ENCODE data around the gene HBE1.

The HBE1 gene

GRCh38 chr11:5226732-5227310, 42.9 kb downstream of the HBE1 start, which contains the start of gene HBB:
Gene HBB (minus strand): TSS chr11:5227071. CDS start chr11:5227021, 50 bp downstream.
- Histone ChIP-seq H2BK5ac (ENCODE audit: low read length) (no peak within 1 kb of the TSS), H2BK15ac (replicated peaks; ENCODE audit: low read depth) (no peak within 1 kb of the TSS), H3K18ac (ENCODE audit: low read length) (no peak within 1 kb of the TSS), H2BK120ac (ENCODE audit: low read depth, low read length) (no peak within 1 kb of the TSS), H4K5ac (ENCODE audit: low read length) (no peak within 1 kb of the TSS), H3K23ac (ENCODE audit: low read length) (no peak within 1 kb of the TSS), H3K27me3 (ENCODE audit: insufficient read depth, low read length, poor library complexity) (no peaks in the 10 kb centered on the region), H4K8ac (ENCODE audit: low read depth, low read length) (no peak within 1 kb of the TSS), H3K4me3 (ENCODE audit: low read length) (no peak within 1 kb of the TSS), H3K4me1 (ENCODE audit: control insufficient read depth, low read depth, low read length) (no peaks in the 10 kb centered on the region), H3K36me3 (ENCODE audit: control insufficient read depth, insufficient read depth, low read length) (no peaks in the 10 kb centered on the region), H3K4ac (ENCODE audit: low read depth, low read length) (no peak within 1 kb of the TSS), H3K79me1 (ENCODE audit: low read length) (no peaks in the 10 kb centered on the region), H3K27ac (ENCODE audit: low read depth, low read length) (no peak within 1 kb of the TSS), H2AK5ac (ENCODE audit: low read length) (no peak within 1 kb of the TSS), H3K79me2 (ENCODE audit: control insufficient read depth, insufficient read depth, low read length) (no peaks in the 10 kb centered on the region), H3K4me2 (ENCODE audit: low read length) (no peak within 1 kb of the TSS), H3K9ac (ENCODE audit: low read length) (no peak within 1 kb of the TSS), H3K56ac (ENCODE audit: low read length) (no peak within 1 kb of the TSS)
- WGBS (ENCODE audit: extremely low coverage, insufficient coverage, low lambda C conversion rate): no CpG with 5 or more reads among the region's 3 CpGs
- DNase-seq: no peak

- no peak overlapping the region for H2BK15ac ChIP-seq (replicated peaks; ENCODE audit: low read depth)
- no peak overlapping the region for H4K5ac ChIP-seq (ENCODE audit: low read length)
- H3K23ac ChIP-seq (ENCODE audit: low read length): no peak overlapping the region
- H3K4ac ChIP-seq (ENCODE audit: low read depth, low read length): no peak overlapping the region
- no peak overlapping the region for H3K4me3 ChIP-seq (ENCODE audit: low read length)
- no peak overlapping the region for H3K56ac ChIP-seq (ENCODE audit: low read length)
- H3K36me3 ChIP-seq (ENCODE audit: control insufficient read depth, insufficient read depth, low read length): no peaks in the 10 kb centered on the region
- no peak overlapping the region for H3K27ac ChIP-seq (ENCODE audit: low read depth, low read length)
- no peaks in the 10 kb centered on the region for H3K4me1 ChIP-seq (ENCODE audit: control insufficient read depth, low read depth, low read length)
- H3K18ac ChIP-seq (ENCODE audit: low read length): no peak overlapping the region
- H2AK5ac ChIP-seq (ENCODE audit: low read length): no peak overlapping the region
- H3K27me3 ChIP-seq (ENCODE audit: insufficient read depth, low read length, poor library complexity): no peaks in the 10 kb centered on the region
- no peak for DNase-seq
- no peak overlapping the region for H2BK120ac ChIP-seq (ENCODE audit: low read depth, low read length)
- no peak overlapping the region for H4K8ac ChIP-seq (ENCODE audit: low read depth, low read length)
- no peak overlapping the region for H3K9ac ChIP-seq (ENCODE audit: low read length)
- no peaks in the 10 kb centered on the region for H3K79me1 ChIP-seq (ENCODE audit: low read length)
- H3K4me2 ChIP-seq (ENCODE audit: low read length): no peak overlapping the region
- H3K79me2 ChIP-seq (ENCODE audit: control insufficient read depth, insufficient read depth, low read length): no peaks in the 10 kb centered on the region
- WGBS (ENCODE audit: extremely low coverage, insufficient coverage, low lambda C conversion rate): no CpG with 5 or more reads among the region's 2 CpGs
- no peak overlapping the region for H2BK5ac ChIP-seq (ENCODE audit: low read length)
These were observed 44.3 kb downstream of the HBE1 start for GRCh38 chr11:5225480-5225871.

GRCh38 chr11:5224538-5225479, 44.9 kb downstream of the HBE1 start:
- Histone ChIP-seq H3K79me1 (ENCODE audit: low read length) (no peaks in the 10 kb centered on the region), H3K23ac (ENCODE audit: low read length) (no peak overlapping the region), H3K4me1 (ENCODE audit: control insufficient read depth, low read depth, low read length) (no peaks in the 10 kb centered on the region), H3K4me3 (ENCODE audit: low read length) (no peak overlapping the region), H3K56ac (ENCODE audit: low read length) (no peak overlapping the region), H3K79me2 (ENCODE audit: control insufficient read depth, insufficient read depth, low read length) (no peaks in the 10 kb centered on the region), H2BK5ac (ENCODE audit: low read length) (no peak overlapping the region), H3K27me3 (ENCODE audit: insufficient read depth, low read length, poor library complexity) (no peaks in the 10 kb centered on the region), H2BK15ac (replicated peaks; ENCODE audit: low read depth) (no peak overlapping the region), H3K36me3 (ENCODE audit: control insufficient read depth, insufficient read depth, low read length) (no peaks in the 10 kb centered on the region), H3K18ac (ENCODE audit: low read length) (no peak overlapping the region), H3K4ac (ENCODE audit: low read depth, low read length) (no peak overlapping the region), H2AK5ac (ENCODE audit: low read length) (no peak overlapping the region), H2BK120ac (ENCODE audit: low read depth, low read length) (no peak overlapping the region), H4K8ac (ENCODE audit: low read depth, low read length) (no peak overlapping the region), H3K9ac (ENCODE audit: low read length) (no peak overlapping the region), H3K4me2 (ENCODE audit: low read length) (no peak overlapping the region), H3K27ac (ENCODE audit: low read depth, low read length) (no peak overlapping the region), H4K5ac (ENCODE audit: low read length) (no peak overlapping the region)
- DNase-seq: peak; percentile 30
- WGBS (ENCODE audit: extremely low coverage, insufficient coverage, low lambda C conversion rate): no CpG with 5 or more reads among the region's 6 CpGs

- Histone ChIP-seq H3K56ac (ENCODE audit: low read length) (no peak overlapping the region), H2BK15ac (replicated peaks; ENCODE audit: low read depth) (no peak overlapping the region), H4K8ac (ENCODE audit: low read depth, low read length) (no peak overlapping the region), H3K18ac (ENCODE audit: low read length) (no peak overlapping the region), H3K23ac (ENCODE audit: low read length) (no peak overlapping the region), H3K36me3 (ENCODE audit: control insufficient read depth, insufficient read depth, low read length) (no peaks in the 10 kb centered on the region), H3K4me2 (ENCODE audit: low read length) (no peak overlapping the region), H2BK120ac (ENCODE audit: low read depth, low read length) (no peak overlapping the region), H3K27ac (ENCODE audit: low read depth, low read length) (no peak overlapping the region), H3K4me3 (ENCODE audit: low read length) (no peak overlapping the region), H3K4ac (ENCODE audit: low read depth, low read length) (no peak overlapping the region), H3K79me2 (ENCODE audit: control insufficient read depth, insufficient read depth, low read length) (no peaks in the 10 kb centered on the region), H3K4me1 (ENCODE audit: control insufficient read depth, low read depth, low read length) (no peaks in the 10 kb centered on the region), H2AK5ac (ENCODE audit: low read length) (no peak overlapping the region), H4K5ac (ENCODE audit: low read length) (no peak overlapping the region), H3K9ac (ENCODE audit: low read length) (no peak overlapping the region), H3K79me1 (ENCODE audit: low read length) (no peaks in the 10 kb centered on the region), H2BK5ac (ENCODE audit: low read length) (no peak overlapping the region), H3K27me3 (ENCODE audit: insufficient read depth, low read length, poor library complexity) (no peaks in the 10 kb centered on the region)
- no peak for DNase-seq
- WGBS (ENCODE audit: extremely low coverage, insufficient coverage, low lambda C conversion rate): no CpG with 5 or more reads among the region's 1 CpG
These were observed 46.1 kb downstream of the HBE1 start for GRCh38 chr11:5223686-5224085.

GRCh38 chr11:5223146-5223545, 46.6 kb downstream of the HBE1 start:
- Histone ChIP-seq H3K4me1 (ENCODE audit: control insufficient read depth, low read depth, low read length) (no peaks in the 10 kb centered on the region), H2AK5ac (ENCODE audit: low read length) (no peak overlapping the region), H3K36me3 (ENCODE audit: control insufficient read depth, insufficient read depth, low read length) (no peaks in the 10 kb centered on the region), H2BK15ac (replicated peaks; ENCODE audit: low read depth) (no peak overlapping the region), H3K18ac (ENCODE audit: low read length) (no peak overlapping the region), H3K4me3 (ENCODE audit: low read length) (no peak overlapping the region), H4K5ac (ENCODE audit: low read length) (no peak overlapping the region), H3K79me2 (ENCODE audit: control insufficient read depth, insufficient read depth, low read length) (no peaks in the 10 kb centered on the region), H3K23ac (ENCODE audit: low read length) (no peak overlapping the region), H2BK5ac (ENCODE audit: low read length) (no peak overlapping the region), H2BK120ac (ENCODE audit: low read depth, low read length) (no peak overlapping the region), H4K8ac (ENCODE audit: low read depth, low read length) (no peak overlapping the region), H3K27ac (ENCODE audit: low read depth, low read length) (no peak overlapping the region), H3K9ac (ENCODE audit: low read length) (no peak overlapping the region), H3K4ac (ENCODE audit: low read depth, low read length) (no peak overlapping the region), H3K27me3 (ENCODE audit: insufficient read depth, low read length, poor library complexity) (no peaks in the 10 kb centered on the region), H3K79me1 (ENCODE audit: low read length) (no peaks in the 10 kb centered on the region), H3K56ac (ENCODE audit: low read length) (no peak overlapping the region), H3K4me2 (ENCODE audit: low read length) (no peak overlapping the region)
- WGBS (ENCODE audit: extremely low coverage, insufficient coverage, low lambda C conversion rate): no CpG with 5 or more reads among the region's 6 CpGs
- DNase-seq: no peak
